K562 (cell line): ENCODE measurements around the gene IL23A. TPM values are rescaled to one million over a fixed set of nuclear protein-coding genes. Genes with fewer than 3 reads are reported as not detected.

ENCODE experiments used
- BACH1 ChIP-seq: fragments of 200-800 bp; sonication (Bioruptor generic); IDR thresholded peaks from 2 replicates; pipeline ENCODE4 v1.6.1; 2016; ENCODE audit warnings: missing genetic modification characterization, missing compliant biosample characterization
- CREB1 ChIP-seq, 2 experiments: sonication (generic) in 1 of 2; formaldehyde crosslinking in 1 of 2; IDR thresholded peaks; 2 replicates each; pipeline versions ENCODE4 v1.6.1 to v1.8.0; 2012 to 2022; ENCODE audit warnings: inconsistent platforms in 1 of 2, mild to moderate bottlenecking in 1 of 2, missing genetic modification reagents in 1 of 2, moderate library complexity in 1 of 2
- FOXM1 ChIP-seq, 2 experiments: fragments of 450-650 bp in 1 of 2; sonication (generic) in 1 of 2; formaldehyde crosslinking in 1 of 2; IDR thresholded peaks; 2 replicates each; pipeline versions ENCODE4 v1.6.1 to v1.9.0; 2017 to 2022; ENCODE audit warnings: low read depth in 2 of 2, mild to moderate bottlenecking in 2 of 2, missing genetic modification reagents in 1 of 2, moderate library complexity in 1 of 2
- GATA2 ChIP-seq: sonication (generic); formaldehyde crosslinking; IDR thresholded peaks from 2 replicates; pipeline ENCODE4 v1.4.0; 2020; ENCODE audit warnings: mild to moderate bottlenecking, missing genetic modification reagents
- KDM1A ChIP-seq, 2 experiments: fragments of 450-650 bp; IDR thresholded peaks; 2 replicates each; pipeline ENCODE4 v1.6.1; 2016; ENCODE audit warnings: mild to moderate bottlenecking in 2 of 2
- POLR2B ChIP-seq: fragments of 450-650 bp; IDR thresholded peaks from 2 replicates; pipeline ENCODE4 v1.6.1; 2018; ENCODE audit warnings: low read depth; ENCODE audit not compliant: partially characterized antibody
- TBL1XR1 ChIP-seq, 2 experiments: IDR thresholded peaks; 2 replicates each; pipeline ENCODE4 v1.6.1; 2012; ENCODE audit warnings: improper control_type of control experiment in 2 of 2, low read length in 2 of 2, mild to moderate bottlenecking in 1 of 2
- ZBTB17 ChIP-seq: fragments of 450-650 bp; formaldehyde crosslinking; IDR thresholded peaks from 2 replicates; pipeline ENCODE4 v1.4.0; 2020; ENCODE audit warnings: mild to moderate bottlenecking
- ZNF175 ChIP-seq: fragments of 200-800 bp; sonication (Bioruptor generic); IDR thresholded peaks from 2 replicates; pipeline ENCODE4 v1.6.1; 2016; ENCODE audit warnings: low read depth, mild to moderate bottlenecking, missing genetic modification characterization, missing compliant biosample characterization
- ZNF217 ChIP-seq: sonication (generic); formaldehyde crosslinking; IDR thresholded peaks from 2 replicates; pipeline ENCODE4 v1.8.0; 2022; ENCODE audit warnings: mild to moderate bottlenecking, missing genetic modification reagents
- ZNF324 ChIP-seq: fragments of 250-450 bp; sonication (Bioruptor Pico); IDR thresholded peaks from 2 replicates; pipeline ENCODE4 v1.4.0; 2020; ENCODE audit warnings: mild to moderate bottlenecking
- polyA plus RNA-seq, 8 experiments: library from polyadenylated mRNA; depleted of rRNA in 4 of 8; stranded (reverse) in 5 of 8; unstranded in 3 of 8; fragments of >200 nt; fragmentation: Nextera tagmentation in 2 of 8; fragmentation: Illumina TruSeq in 1 of 8; extraction: Ambion mirVana in 2 of 8; extraction: Trizol in 1 of 8; gene quantifications; 2 replicates each; pipeline versions ENCODE4 v1.2.1 to v1.2.3, GENCODE V29; 2011 to 2014; ENCODE audit warnings: inconsistent platforms in 1 of 8, missing spikeins in 1 of 8
- total RNA-seq, 7 experiments: library from RNA; depleted of rRNA in 6 of 7; stranded (reverse); fragments of >200 nt in 6 of 7; fragmentation: Illumina TruSeq in 2 of 7; extraction: Trizol in 2 of 7; gene quantifications; 2 replicates each; pipeline versions ENCODE4 v1.2.1 to v1.2.3, GENCODE V29; 2011 to 2021; ENCODE audit warnings: low replicate concordance in 1 of 7
- TF ChIP-seq, protein P1 (sequence below): fragments of 250-450 bp; sonication (Bioruptor Pico); IDR thresholded peaks from 2 replicates; pipeline ENCODE4 v1.4.0; 2020
- TF ChIP-seq, protein P2 (sequence below), 3 experiments: fragments of 200-800 bp in 1 of 3; fragments of 250-450 bp in 1 of 3; fragments of 450-650 bp in 1 of 3; sonication (Bioruptor Pico) in 1 of 3; sonication (Bioruptor generic) in 1 of 3; formaldehyde crosslinking in 1 of 3; IDR thresholded peaks; 2 replicates each; pipeline versions ENCODE4 v1.6.1 to v1.8.0; 2016 to 2022; ENCODE audit warnings: mild to moderate bottlenecking in 2 of 3, missing genetic modification characterization in 2 of 3, missing compliant biosample characterization in 1 of 3, moderate library complexity in 1 of 3
- TF ChIP-seq, protein P3 (sequence below), 2 experiments: fragments of 200-800 bp in 1 of 2; sonication (Bioruptor generic) in 1 of 2; sonication (generic) in 1 of 2; formaldehyde crosslinking in 1 of 2; IDR thresholded peaks in 1 of 2; conservative IDR thresholded peaks in 1 of 2; 2 replicates each; pipeline versions ENCODE4 v1.5.0 to v1.6.1; 2016 to 2020; ENCODE audit warnings: missing compliant biosample characterization in 1 of 2, missing genetic modification characterization in 1 of 2, missing genetic modification reagents in 1 of 2

The IL23A gene
- total and polyA plus RNA-seq, 9 of the 15 experiments (the other 6 are each of a cell fraction or from before 2014, with no cell fraction given), result 4.4 to 37.2 (median 9.6) TPM

DNA sequence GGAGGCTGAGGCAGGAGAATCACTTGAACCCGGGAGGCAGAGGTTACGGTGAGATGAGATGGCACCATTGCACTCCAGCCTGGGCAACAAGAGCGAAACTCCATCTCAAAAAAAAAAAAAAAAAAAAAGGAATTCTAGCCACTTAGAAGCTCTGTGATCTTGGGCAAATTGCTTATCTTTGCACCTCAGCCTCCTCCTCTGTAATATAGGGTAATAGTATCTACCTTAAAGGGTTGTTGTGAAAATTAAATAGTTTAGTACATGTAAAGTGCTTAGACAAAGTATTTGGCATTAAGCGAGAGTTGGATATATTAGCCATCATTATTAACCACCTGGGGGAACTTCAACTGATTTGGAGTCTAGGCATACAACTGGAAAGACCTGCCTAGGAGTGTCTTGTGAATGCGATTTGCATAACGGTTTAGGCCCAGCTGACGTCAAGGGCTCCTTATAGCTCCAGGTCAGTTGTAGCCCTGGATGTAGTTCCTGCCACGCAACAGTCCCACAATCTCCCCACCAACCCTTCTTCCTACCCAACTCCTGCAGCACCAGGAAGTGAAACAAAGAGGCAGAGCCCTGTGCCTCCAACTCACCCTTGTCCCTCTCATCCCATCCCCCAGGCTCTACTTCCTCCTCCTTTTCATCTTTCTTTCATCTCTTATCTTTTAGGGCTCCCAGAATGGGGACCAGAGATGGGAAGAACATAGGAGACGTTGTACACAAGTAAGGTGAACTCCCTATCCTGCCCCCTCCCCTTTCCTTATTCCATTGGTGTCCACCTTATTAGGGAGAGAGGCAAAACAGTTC is 2.1 kb upstream of the IL23A start (continued):
- TF ChIP-seq, protein P1, sequence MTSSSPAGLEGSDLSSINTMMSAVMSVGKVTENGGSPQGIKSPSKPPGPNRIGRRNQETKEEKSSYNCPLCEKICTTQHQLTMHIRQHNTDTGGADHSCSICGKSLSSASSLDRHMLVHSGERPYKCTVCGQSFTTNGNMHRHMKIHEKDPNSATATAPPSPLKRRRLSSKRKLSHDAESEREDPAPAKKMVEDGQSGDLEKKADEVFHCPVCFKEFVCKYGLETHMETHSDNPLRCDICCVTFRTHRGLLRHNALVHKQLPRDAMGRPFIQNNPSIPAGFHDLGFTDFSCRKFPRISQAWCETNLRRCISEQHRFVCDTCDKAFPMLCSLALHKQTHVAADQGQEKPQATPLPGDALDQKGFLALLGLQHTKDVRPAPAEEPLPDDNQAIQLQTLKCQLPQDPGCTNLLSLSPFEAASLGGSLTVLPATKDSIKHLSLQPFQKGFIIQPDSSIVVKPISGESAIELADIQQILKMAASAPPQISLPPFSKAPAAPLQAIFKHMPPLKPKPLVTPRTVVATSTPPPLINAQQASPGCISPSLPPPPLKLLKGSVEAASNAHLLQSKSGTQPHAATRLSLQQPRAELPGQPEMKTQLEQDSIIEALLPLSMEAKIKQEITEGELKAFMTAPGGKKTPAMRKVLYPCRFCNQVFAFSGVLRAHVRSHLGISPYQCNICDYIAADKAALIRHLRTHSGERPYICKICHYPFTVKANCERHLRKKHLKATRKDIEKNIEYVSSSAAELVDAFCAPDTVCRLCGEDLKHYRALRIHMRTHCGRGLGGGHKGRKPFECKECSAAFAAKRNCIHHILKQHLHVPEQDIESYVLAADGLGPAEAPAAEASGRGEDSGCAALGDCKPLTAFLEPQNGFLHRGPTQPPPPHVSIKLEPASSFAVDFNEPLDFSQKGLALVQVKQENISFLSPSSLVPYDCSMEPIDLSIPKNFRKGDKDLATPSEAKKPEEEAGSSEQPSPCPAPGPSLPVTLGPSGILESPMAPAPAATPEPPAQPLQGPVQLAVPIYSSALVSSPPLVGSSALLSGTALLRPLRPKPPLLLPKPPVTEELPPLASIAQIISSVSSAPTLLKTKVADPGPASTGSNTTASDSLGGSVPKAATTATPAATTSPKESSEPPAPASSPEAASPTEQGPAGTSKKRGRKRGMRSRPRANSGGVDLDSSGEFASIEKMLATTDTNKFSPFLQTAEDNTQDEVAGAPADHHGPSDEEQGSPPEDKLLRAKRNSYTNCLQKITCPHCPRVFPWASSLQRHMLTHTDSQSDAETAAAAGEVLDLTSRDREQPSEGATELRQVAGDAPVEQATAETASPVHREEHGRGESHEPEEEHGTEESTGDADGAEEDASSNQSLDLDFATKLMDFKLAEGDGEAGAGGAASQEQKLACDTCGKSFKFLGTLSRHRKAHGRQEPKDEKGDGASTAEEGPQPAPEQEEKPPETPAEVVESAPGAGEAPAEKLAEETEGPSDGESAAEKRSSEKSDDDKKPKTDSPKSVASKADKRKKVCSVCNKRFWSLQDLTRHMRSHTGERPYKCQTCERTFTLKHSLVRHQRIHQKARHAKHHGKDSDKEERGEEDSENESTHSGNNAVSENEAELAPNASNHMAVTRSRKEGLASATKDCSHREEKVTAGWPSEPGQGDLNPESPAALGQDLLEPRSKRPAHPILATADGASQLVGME, result peak; percentile 76; the same call in 1 of the 2 replicates
- TF ChIP-seq, protein P2, sequence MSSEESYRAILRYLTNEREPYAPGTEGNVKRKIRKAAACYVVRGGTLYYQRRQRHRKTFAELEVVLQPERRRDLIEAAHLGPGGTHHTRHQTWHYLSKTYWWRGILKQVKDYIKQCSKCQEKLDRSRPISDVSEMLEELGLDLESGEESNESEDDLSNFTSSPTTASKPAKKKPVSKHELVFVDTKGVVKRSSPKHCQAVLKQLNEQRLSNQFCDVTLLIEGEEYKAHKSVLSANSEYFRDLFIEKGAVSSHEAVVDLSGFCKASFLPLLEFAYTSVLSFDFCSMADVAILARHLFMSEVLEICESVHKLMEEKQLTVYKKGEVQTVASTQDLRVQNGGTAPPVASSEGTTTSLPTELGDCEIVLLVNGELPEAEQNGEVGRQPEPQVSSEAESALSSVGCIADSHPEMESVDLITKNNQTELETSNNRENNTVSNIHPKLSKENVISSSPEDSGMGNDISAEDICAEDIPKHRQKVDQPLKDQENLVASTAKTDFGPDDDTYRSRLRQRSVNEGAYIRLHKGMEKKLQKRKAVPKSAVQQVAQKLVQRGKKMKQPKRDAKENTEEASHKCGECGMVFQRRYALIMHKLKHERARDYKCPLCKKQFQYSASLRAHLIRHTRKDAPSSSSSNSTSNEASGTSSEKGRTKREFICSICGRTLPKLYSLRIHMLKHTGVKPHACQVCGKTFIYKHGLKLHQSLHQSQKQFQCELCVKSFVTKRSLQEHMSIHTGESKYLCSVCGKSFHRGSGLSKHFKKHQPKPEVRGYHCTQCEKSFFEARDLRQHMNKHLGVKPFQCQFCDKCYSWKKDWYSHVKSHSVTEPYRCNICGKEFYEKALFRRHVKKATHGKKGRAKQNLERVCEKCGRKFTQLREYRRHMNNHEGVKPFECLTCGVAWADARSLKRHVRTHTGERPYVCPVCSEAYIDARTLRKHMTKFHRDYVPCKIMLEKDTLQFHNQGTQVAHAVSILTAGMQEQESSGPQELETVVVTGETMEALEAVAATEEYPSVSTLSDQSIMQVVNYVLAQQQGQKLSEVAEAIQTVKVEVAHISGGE (CRISPR knock-in tag; IDR thresholded peaks at IDR 0.05), result peak in 1 of 3 experiments; percentile 94; a peak in 2 of 6 replicates
- no peak; the same call in 1 of the 2 replicates for TF ChIP-seq BACH1 (tag)
- peak; percentile 84; the same call in 1 of the 2 replicates for TF ChIP-seq ZNF175
- TF ChIP-seq ZNF324 (CRISPR knock-in tag), result 0 out of 2 replicates have a peak, but pooled peaks have one; percentile 16
- TF ChIP-seq, protein P3, sequence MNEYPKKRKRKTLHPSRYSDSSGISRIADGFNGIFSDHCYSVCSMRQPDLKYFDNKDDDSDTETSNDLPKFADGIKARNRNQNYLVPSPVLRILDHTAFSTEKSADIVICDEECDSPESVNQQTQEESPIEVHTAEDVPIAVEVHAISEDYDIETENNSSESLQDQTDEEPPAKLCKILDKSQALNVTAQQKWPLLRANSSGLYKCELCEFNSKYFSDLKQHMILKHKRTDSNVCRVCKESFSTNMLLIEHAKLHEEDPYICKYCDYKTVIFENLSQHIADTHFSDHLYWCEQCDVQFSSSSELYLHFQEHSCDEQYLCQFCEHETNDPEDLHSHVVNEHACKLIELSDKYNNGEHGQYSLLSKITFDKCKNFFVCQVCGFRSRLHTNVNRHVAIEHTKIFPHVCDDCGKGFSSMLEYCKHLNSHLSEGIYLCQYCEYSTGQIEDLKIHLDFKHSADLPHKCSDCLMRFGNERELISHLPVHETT (CRISPR knock-in tag; conservative IDR thresholded peaks at IDR 0.05 in 1 of 2, IDR thresholded peaks at IDR 0.05 in 1 of 2), result peak in 1 of 2 experiments; percentile 57; a peak in 1 of 4 replicates
- peak; percentile 94 for TF ChIP-seq POLR2B
- no peak for TF ChIP-seq TBL1XR1 (IDR thresholded peaks at IDR 0.05; ENCODE audit: low read length in 2 of 2)
- TF ChIP-seq FOXM1 (IDR thresholded peaks at IDR 0.05; ENCODE audit: low read depth), result peak; percentile 65; the same call in 1 of the 2 replicates
- TF ChIP-seq FOXM1 (CRISPR knock-in tag; IDR thresholded peaks at IDR 0.05; ENCODE audit: low read depth), result no peak
- no peak for TF ChIP-seq ZNF217 (CRISPR knock-in tag)
- TF ChIP-seq GATA2 (CRISPR knock-in tag), result 0 out of 2 replicates have a peak, but pooled peaks have one; percentile 10
- peak; percentile 53 for TF ChIP-seq CREB1 (IDR thresholded peaks at IDR 0.05)
- peak; percentile 70 for TF ChIP-seq CREB1 (CRISPR knock-in tag; IDR thresholded peaks at IDR 0.05)
- 0 out of 4 replicates have a peak, but pooled peaks of 1 of the 2 experiments have one; percentile 32 for TF ChIP-seq KDM1A (IDR thresholded peaks at IDR 0.05)
- TF ChIP-seq ZBTB17, result no peak
